ENCODE data around the gene FSTL3. TPM values are rescaled to one million over a fixed set of nuclear protein-coding genes. Genes with fewer than 3 reads are reported as not detected.
A peak's percentile ranks its signal among the peaks of the same experiment; 100 is the strongest.

FSTL3 gene
- total RNA-seq, 1 experiment from 2014 or later = 6.8 TPM

- Histone ChIP-seq H2BK120ac (ENCODE audit: low read depth, low read length, poor library complexity, severe bottlenecking) (no peak within 1 kb of the TSS), H3K23ac (ENCODE audit: insufficient read length, low read depth, low read length) (no peak within 1 kb of the TSS), H3K79me1 (ENCODE audit: insufficient read depth, low read depth, low read length, poor library complexity, severe bottlenecking) (no peaks in the 10 kb centered on the region), H3K23me2 (ENCODE audit: insufficient read length, low read depth, low read length, poor library complexity, severe bottlenecking) (peaks cover 8% of the 10 kb centered on the region), H4K5ac (ENCODE audit: insufficient read length, low read depth, low read length) (no peak within 1 kb of the TSS), H3K79me2 (ENCODE audit: insufficient read depth, low read length) (no peaks in the 10 kb centered on the region), H2BK15ac (ENCODE audit: low read depth, low read length) (no peak within 1 kb of the TSS; the same call in 1 of the 2 replicates), H2BK12ac (ENCODE audit: insufficient read length, low read depth, low read length) (no peak within 1 kb of the TSS), H3T11ph (ENCODE audit: low read length) (no peak within 1 kb of the TSS), H2BK20ac (ENCODE audit: low read depth, low read length, poor library complexity, severe bottlenecking) (no peak within 1 kb of the TSS), H4K20me1 (ENCODE audit: control insufficient read depth, insufficient read depth, insufficient read length) (no peaks in the 10 kb centered on the region), H3K9me3 (ENCODE audit: control insufficient read depth, low read depth, low read length) (no peaks in the 10 kb centered on the region), H2AFZ (ENCODE audit: low read length) (no peak within 1 kb of the TSS), H3K14ac (ENCODE audit: insufficient read depth, low read length) (no peak within 1 kb of the TSS), H3K56ac (ENCODE audit: insufficient read length, low read depth, low read length) (no peak within 1 kb of the TSS), H3K4me1 (ENCODE audit: insufficient read depth, low read length) (no peaks in the 10 kb centered on the region; the same call in 1 of the 2 replicates), H3K27ac (ENCODE audit: insufficient read length, low read depth, low read length) (no peak within 1 kb of the TSS), H3K4ac (ENCODE audit: low read depth, low read length) (no peak within 1 kb of the TSS), H3K4me2 (ENCODE audit: insufficient read depth, insufficient read length, low read length) (peak within 1 kb of the TSS; percentile 44), H4K91ac (ENCODE audit: insufficient read length, low read depth, low read length) (no peak within 1 kb of the TSS), H2AK5ac (ENCODE audit: insufficient read length, low read length) (no peak within 1 kb of the TSS), H3K27me3 (ENCODE audit: insufficient read depth, low read length) (no peaks in the 10 kb centered on the region), H3K18ac (ENCODE audit: insufficient read length, low read depth, low read length) (no peak within 1 kb of the TSS), H4K8ac (replicated peaks; ENCODE audit: insufficient read length, low read depth, low read length) (no peak within 1 kb of the TSS), H2BK5ac (ENCODE audit: insufficient read length, low read length) (no peak within 1 kb of the TSS), H3K9ac (ENCODE audit: extremely low read depth, insufficient read length, low read length) (no peak within 1 kb of the TSS)
- WGBS (ENCODE audit: extremely low coverage, insufficient read length, low lambda C conversion rate) = no CpG with 5 or more reads among the region's 93 CpGs
- H3K4me1 Mint-ChIP-seq = peaks cover 12% of the 10 kb centered on the region in 2 experiments
- peak; percentile 37; the same call in 2 of the 3 replicates for TF ChIP-seq CTCF (conservative IDR thresholded peaks at IDR 0.05)
- H3K27ac Mint-ChIP-seq = no peak within 1 kb of the TSS
- peaks cover 17% of the 10 kb centered on the region for H3K27me3 Mint-ChIP-seq (ENCODE audit: low read depth)
- peak; percentile 66 for DNase-seq
- peaks cover 0 to 5% (median 3%) of the 10 kb centered on the region in 3 experiments; a peak in 3 of 7 replicates for H3K36me3 Mint-ChIP-seq (ENCODE audit: insufficient read depth in 1 of 3, low read depth in 3 of 3)
- peaks cover 8 to 9% of the 10 kb centered on the region in 2 experiments for H3K9me3 Mint-ChIP-seq
- H3K4me3 Mint-ChIP-seq = peak within 1 kb of the TSS; percentile 54 to 75
Measured at GRCh38 chr19:708154-709143, 32.3 kb downstream of the FSTL3 start, which contains the start of gene PALM. Gene PALM, plus strand, starts transcription at chr19:708935. Its CDS starts 212 bp downstream, at chr19:709147.

All from H9 (cell line).